Mucosa of gallbladder (tissue), 1 donor: ENCODE data around the gene ART3. TPM values are rescaled to one million over a fixed set of nuclear protein-coding genes. Genes with fewer than 3 reads are reported as not detected.
"Not testable (repeated sequence)": the region's sequence is repeated elsewhere in the genome, so short reads cannot be mapped to it uniquely, and the experiment has no call there.

Experiments used
- DNase-seq: peaks from one replicate; pipeline ENCODE4 v3.0.0-alpha.2; 2020; ENCODE audit warnings: low spot score
- total RNA-seq: library from RNA; stranded (reverse); gene quantifications from one replicate; pipeline ENCODE4 v1.2.1, GENCODE V29; 2021
- donor health status: DM: no; HTN: no; CAD: no.

The ART3 gene
- 1.6 TPM for total RNA-seq

DNA sequence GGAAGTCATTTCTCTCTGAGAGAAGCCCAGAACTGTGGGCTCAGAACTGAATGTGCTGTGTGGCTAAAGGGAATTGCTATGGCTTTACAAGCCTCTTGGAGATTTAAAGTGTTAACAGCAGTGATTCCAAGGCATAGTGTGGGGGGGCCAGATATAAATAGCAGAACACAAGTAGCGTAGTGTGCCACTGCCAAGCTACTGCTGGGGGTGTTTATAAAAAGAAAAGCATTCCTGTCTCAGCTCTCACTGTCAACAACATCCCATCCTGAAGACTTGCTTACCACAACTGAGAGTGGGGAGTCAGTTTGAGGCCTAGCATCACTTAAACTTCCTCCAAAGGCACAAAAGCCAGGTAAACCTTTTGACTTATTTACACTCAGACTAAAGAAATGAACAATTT is at the start of gene ART3:
TSS of gene ART3 (plus strand) at position 242 of the 400 bp plus-strand sequence. CDS start 1,181 bp downstream, outside the sequence.
- no peak for DNase-seq

DNA sequence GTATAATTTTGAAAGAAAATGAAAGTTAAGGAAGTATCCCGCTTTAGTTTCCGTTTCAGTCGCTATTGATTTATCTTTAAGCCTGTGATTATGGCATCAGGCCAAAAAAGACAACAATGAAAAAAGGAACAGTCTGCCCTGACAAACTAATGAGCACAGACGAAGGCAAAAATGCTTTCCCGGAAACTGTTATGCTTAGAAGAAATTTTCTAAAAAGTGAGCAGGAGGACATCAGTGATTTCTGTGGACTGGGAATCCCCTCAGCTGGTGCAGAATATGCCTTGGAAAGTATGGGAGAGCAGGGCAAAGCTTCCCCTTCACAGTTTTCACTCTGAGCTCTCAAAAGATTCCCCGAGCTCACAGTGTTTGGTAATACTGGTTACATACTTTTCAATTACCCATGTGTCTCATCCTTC is 46.2 kb upstream of the ART3 start:
- no peak for DNase-seq

- DNase-seq, result no peak
These were observed 45.2 kb upstream of the ART3 start for GRCh38 chr4:76029300-76029699.

DNA sequence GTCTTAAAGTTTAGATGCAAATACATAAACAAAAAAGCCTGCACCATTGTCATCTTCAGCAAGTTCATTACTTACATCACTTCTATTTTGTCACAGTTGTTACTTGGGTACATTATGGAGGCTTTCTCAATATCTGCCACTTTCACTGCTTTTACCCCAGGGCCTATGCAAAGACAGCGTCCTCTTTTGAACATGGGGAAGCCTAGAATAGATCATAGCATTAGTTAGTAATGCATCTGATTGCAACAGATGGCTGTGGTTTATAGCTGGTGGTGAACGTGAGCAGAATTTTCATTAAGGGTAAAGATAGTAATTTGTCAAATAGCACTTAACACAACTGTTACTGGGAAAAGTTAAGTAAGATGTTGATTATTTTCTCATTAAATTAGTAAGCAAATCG is 39.4 kb upstream of the ART3 start:
- no peak for DNase-seq

DNA sequence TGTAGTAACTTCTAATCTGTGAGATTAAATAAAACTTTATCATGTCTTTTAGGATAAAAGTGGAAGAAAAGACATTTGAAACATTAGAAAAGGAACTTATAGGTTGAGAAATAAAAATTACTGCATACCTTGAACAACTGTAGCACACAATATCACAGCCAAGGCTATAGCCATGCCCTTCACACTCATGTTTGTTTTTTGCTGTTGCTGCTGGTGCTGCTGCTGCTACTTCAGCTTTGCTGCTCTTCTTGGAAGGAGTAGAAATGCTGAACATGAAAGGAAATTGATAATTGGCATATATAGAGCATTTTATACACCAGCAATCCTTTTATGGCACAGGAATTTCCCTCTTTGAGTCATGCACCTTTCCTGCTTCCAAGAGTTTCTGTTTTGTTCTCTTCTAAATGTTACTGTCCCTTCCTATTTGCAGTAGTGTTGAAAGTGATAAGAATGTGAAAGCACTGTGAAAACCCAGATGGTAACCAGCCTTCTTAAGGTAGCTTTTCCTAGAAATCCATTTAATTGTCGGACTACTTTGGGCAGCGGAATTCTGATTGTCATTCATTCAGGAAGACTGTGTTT is 38.6 kb upstream of the ART3 start, which contains the start of gene CXCL11:
TSS of gene CXCL11 (minus strand) at position 272 of the 582 bp plus-strand sequence. CDS start at position 189, 83 bp downstream.
- DNase-seq, result no peak

- no peak for DNase-seq
These were observed 37.7 kb upstream of the ART3 start for GRCh38 chr4:76036855-76037254.

GRCh38 chr4:76042241-76042998 is 32.1 kb upstream of the ART3 start:
- DNase-seq, result not testable (repeated sequence)

GRCh38 chr4:76043306-76043705 is 31.2 kb upstream of the ART3 start:
- DNase-seq, result not testable (repeated sequence)

DNA sequence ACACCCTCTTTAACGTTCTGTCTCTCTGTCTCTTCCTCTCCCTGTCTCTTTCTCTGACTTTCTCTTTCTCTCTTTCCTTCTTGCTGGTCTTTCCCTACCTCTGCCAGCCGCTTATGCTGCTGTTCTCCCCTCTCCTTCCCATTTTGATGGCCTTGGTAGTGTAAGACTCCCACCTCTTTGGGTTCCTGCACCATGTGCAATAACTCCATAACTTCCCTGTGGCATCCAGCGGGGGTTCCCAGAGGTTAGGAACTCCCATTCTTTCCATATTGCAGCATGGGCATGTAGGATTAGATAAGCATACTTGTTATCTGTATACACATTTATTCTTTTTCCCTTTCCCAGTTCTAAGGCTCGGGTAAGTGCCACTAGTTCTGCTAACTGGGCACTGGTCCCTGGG is 29.8 kb upstream of the ART3 start:
- not testable (repeated sequence) for DNase-seq

GRCh38 chr4:76049860-76050416 is 24.6 kb upstream of the ART3 start:
- not testable (repeated sequence) for DNase-seq

- not testable (repeated sequence) for DNase-seq
These were observed 23.9 kb upstream of the ART3 start for GRCh38 chr4:76050560-76051050.

- no peak for DNase-seq
These were observed 20.8 kb upstream of the ART3 start for GRCh38 chr4:76053730-76054129.

DNA sequence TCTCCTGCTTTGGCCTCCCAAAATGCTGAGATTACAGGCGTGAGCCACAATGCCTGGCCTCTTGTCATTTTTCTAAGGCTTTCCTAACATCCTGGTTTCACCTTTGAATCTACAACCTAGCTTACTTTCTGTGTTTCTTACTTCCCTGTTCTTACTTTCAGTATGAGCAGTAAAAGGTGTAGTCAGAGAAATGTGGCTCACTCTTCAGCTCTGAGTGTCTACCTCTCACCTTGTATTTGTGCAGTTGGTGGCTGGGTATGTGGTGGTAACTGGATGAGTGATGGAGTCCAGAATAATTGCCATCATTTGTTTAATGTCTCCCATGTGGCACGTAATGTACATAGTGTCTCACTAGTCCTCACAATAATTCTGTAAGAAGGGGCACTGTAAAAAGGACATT is 19.5 kb upstream of the ART3 start:
- no peak for DNase-seq

GRCh38 chr4:76055421-76055820 is 19.1 kb upstream of the ART3 start:
- DNase-seq, result no peak

GRCh38 chr4:76058302-76058701 is 16.2 kb upstream of the ART3 start:
- no peak for DNase-seq

GRCh38 chr4:76058888-76059426 is 15.6 kb upstream of the ART3 start:
- no peak for DNase-seq

- DNase-seq, result no peak
These were observed 14.8 kb upstream of the ART3 start for GRCh38 chr4:76059750-76060149.

GRCh38 chr4:76060506-76060905 is 14.0 kb upstream of the ART3 start:
- DNase-seq, result no peak

GRCh38 chr4:76061421-76061820 is 13.1 kb upstream of the ART3 start:
- no peak for DNase-seq

GRCh38 chr4:76061982-76062381 is 12.5 kb upstream of the ART3 start:
- DNase-seq, result no peak

- no peak for DNase-seq
These were observed 8.0 kb upstream of the ART3 start for GRCh38 chr4:76066546-76066945.

DNA sequence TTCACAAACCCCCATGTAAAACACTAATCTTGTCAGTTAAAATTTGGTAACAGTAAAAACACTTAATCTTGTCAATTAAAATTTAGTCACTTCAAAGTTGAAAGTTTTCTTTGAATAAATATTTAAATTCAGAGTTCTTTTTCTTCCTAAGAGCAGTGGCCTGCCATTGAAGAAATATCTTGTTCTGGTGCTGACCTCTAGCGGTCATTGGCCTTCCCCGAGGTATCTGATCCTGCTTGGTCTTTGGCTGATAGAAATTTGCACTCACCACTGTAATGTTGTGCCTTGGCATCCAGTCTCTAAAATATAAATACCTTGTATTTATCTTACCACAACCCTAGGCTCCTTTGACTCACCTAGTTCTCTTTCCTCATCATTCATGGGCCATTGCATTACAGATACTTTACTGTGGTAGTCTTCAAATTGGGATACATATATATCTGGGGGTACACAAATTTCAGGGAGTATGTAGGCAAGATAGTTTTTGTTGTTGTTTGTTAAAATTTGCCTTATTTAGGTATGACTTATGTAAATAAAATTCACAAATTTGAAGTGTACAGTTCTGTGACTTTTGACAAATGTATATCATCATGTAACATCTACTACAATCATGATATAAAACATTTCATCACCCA is 6.7 kb upstream of the ART3 start:
- DNase-seq, result peak; percentile 79
